GM21723 (cell line): ENCODE measurements around the gene THSD1.
"Not testable (repeated sequence)": the region's sequence is repeated elsewhere in the genome, so short reads cannot be mapped to it uniquely, and the experiment has no call there.

Experiments used
- ATAC-seq: cut with Tn5 transposase; IDR thresholded peaks from one replicate; pipeline ENCODE4 v1.9.1; 2021; ENCODE audit warnings: mild to moderate bottlenecking, moderate library complexity; ENCODE audit not compliant: unreplicated experiment

THSD1 gene

GRCh38 chr13:52412128-52412527, 6.2 kb upstream of the THSD1 start:
- ATAC-seq, result no peak

GRCh38 chr13:52411629-52412028, 5.7 kb upstream of the THSD1 start:
- peak; percentile 51 for ATAC-seq

- ATAC-seq, result not testable (repeated sequence)
Measured at GRCh38 chr13:52408071-52408658, 2.2 kb upstream of the THSD1 start.

GRCh38 chr13:52407436-52407835, 1.5 kb upstream of the THSD1 start:
- ATAC-seq, result not testable (repeated sequence)

- no peak for ATAC-seq
Measured at GRCh38 chr13:52406629-52407028, 657 bp upstream of the THSD1 start.

GRCh38 chr13:52405369-52405766, 604 bp downstream of the THSD1 start:
- no peak for ATAC-seq

- no peak for ATAC-seq
Measured at GRCh38 chr13:52399708-52400107, 6.3 kb downstream of the THSD1 start.

- no peak for ATAC-seq
Measured at GRCh38 chr13:52399046-52399445, 6.9 kb downstream of the THSD1 start.

- ATAC-seq, result no peak
Measured at GRCh38 chr13:52395704-52396103, 10.3 kb downstream of the THSD1 start.

GRCh38 chr13:52394586-52394985, 11.4 kb downstream of the THSD1 start:
- ATAC-seq, result no peak

GRCh38 chr13:52393572-52394357, 12.2 kb downstream of the THSD1 start:
- no peak for ATAC-seq

GRCh38 chr13:52387721-52388120, 18.3 kb downstream of the THSD1 start:
- no peak for ATAC-seq

GRCh38 chr13:52385870-52386269, 20.1 kb downstream of the THSD1 start:
- ATAC-seq, result no peak

GRCh38 chr13:52383366-52383765, 22.6 kb downstream of the THSD1 start:
- ATAC-seq, result no peak

GRCh38 chr13:52378312-52378711, 27.7 kb downstream of the THSD1 start:
- no peak for ATAC-seq

GRCh38 chr13:52377898-52378297, 28.1 kb downstream of the THSD1 start:
- ATAC-seq, result no peak

- ATAC-seq, result no peak
Measured at GRCh38 chr13:52374873-52375411, 31.0 kb downstream of the THSD1 start.

GRCh38 chr13:52374389-52374788, 31.6 kb downstream of the THSD1 start:
- no peak for ATAC-seq

GRCh38 chr13:52373277-52373676, 32.7 kb downstream of the THSD1 start:
- ATAC-seq, result not testable (repeated sequence)

GRCh38 chr13:52371736-52372247, 34.2 kb downstream of the THSD1 start:
- no peak for ATAC-seq

GRCh38 chr13:52366291-52366690, 39.7 kb downstream of the THSD1 start:
- ATAC-seq, result no peak
